ENCODE results near the gene PDCD11.

GRCh38 chr10:103367782-103368518 is 28.5 kb upstream of the PDCD11 start, which contains the start of gene TAF5:
- TF ChIP-seq POLR2A (IDR thresholded peaks at IDR 0.05; ENCODE audit: low read depth, low read length), result peak; percentile 77
- TF ChIP-seq TAF1 (IDR thresholded peaks at IDR 0.05; ENCODE audit: low read depth, low read length), result peak; percentile 100
- TF ChIP-seq POLR2AphosphoS5 (IDR thresholded peaks at IDR 0.05; ENCODE audit: low read depth, low read length), result peak; percentile 88
- peak; percentile 68 for TF ChIP-seq SPI1 (IDR thresholded peaks at IDR 0.05; ENCODE audit: low read depth, low read length)

All from GM12891 (cell line).